Fibroblast of lung (primary cell): ENCODE data around the gene BCCIP.

Experiments used
- EZH2 ChIP-seq: IDR thresholded peaks from 2 replicates; pipeline ENCODE4 v1.5.1; 2012; ENCODE audit warnings: low read length, control low read depth, mild to moderate bottlenecking; ENCODE audit errors: missing control alignments
- TF ChIP-seq, protein P1 (sequence below), 2 donors: IDR thresholded peaks in 1 of 2; conservative IDR thresholded peaks in 1 of 2; 1 replicate in 1 of 2; 2 replicates in 1 of 2; pipeline ENCODE4 v1.5.1; 2011 to 2012; ENCODE audit warnings: low read length in 2 of 2, control low read depth in 1 of 2, inconsistent platforms in 1 of 2, low read depth in 1 of 2, mild to moderate bottlenecking in 1 of 2

DNA sequence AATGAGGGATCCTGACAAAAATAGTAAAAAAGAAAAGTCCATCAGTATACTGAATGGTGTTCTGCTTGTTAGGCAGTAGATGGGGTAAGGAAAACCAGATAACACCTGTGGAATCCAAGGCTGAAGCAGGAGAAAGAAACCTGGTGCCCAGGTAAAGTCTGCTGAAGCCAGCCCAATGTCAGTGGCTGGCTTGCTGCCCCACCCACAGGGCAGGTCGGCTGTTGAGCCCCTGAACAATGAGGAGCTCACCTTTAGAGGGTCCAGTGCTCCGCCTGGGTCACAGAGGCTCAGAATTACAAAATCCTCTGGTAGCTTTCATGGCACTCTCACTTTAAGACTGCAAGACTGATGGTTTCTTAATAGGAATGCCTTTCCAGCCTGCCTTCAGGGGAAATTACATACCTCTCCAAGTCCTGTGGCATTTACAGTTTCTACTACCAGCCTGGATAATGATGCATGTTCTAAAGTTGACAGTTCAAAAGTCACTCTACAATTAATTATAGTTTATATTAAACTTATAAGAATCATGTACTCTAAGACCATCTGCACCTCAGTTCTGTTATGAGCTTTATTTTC is 33.9 kb downstream of the BCCIP start:
- TF ChIP-seq, protein P1, sequence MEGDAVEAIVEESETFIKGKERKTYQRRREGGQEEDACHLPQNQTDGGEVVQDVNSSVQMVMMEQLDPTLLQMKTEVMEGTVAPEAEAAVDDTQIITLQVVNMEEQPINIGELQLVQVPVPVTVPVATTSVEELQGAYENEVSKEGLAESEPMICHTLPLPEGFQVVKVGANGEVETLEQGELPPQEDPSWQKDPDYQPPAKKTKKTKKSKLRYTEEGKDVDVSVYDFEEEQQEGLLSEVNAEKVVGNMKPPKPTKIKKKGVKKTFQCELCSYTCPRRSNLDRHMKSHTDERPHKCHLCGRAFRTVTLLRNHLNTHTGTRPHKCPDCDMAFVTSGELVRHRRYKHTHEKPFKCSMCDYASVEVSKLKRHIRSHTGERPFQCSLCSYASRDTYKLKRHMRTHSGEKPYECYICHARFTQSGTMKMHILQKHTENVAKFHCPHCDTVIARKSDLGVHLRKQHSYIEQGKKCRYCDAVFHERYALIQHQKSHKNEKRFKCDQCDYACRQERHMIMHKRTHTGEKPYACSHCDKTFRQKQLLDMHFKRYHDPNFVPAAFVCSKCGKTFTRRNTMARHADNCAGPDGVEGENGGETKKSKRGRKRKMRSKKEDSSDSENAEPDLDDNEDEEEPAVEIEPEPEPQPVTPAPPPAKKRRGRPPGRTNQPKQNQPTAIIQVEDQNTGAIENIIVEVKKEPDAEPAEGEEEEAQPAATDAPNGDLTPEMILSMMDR (conservative IDR thresholded peaks at IDR 0.05 in 1 of 2, IDR thresholded peaks at IDR 0.05 in 1 of 2; ENCODE audit: low read depth in 1 of 2, low read length in 2 of 2): no peak
- no peak for TF ChIP-seq EZH2
